Activated B cell treated with CpG ODN at 0.5 μM for 24 hours (primary cell): ENCODE results near the gene DNAJB11. TPM values are rescaled to one million over a fixed set of nuclear protein-coding genes. Genes with fewer than 3 reads are reported as not detected.
"Not testable (repeated sequence)": the region's sequence is repeated elsewhere in the genome, so short reads cannot be mapped to it uniquely, and the experiment has no call there.

Source experiments
- ATAC-seq: fragments of 200-7000 bp; cut with Tn5 transposase; one replicate; pipeline ENCODE4 v1.10.0; 2021; ENCODE audit warnings: low read depth, mild to moderate bottlenecking, moderate library complexity
- CTCF ChIA-PET: fragments of 350-600 bp; sonication (Branson Sonifier 250); formaldehyde crosslinking; loops from one replicate; lab custom pipeline; 2021; ENCODE audit warnings: antibody characterized with exemption; lab: Charles Lee
- POLR2A ChIA-PET: fragments of 350-600 bp; sonication (Branson Sonifier 250); formaldehyde crosslinking; loops from one replicate; lab custom pipeline; 2021; ENCODE audit warnings: antibody characterized with exemption; lab: Charles Lee
- DNase-seq: peaks from one replicate; pipeline ENCODE4 v3.0.0; 2022
- H3K27ac Mint-ChIP-seq: one replicate; pipeline ENCODE4 v1.8.0; 2020; ENCODE audit warnings: mixed read lengths
- H3K27me3 Mint-ChIP-seq: one replicate; pipeline ENCODE4 v1.8.0; 2021; ENCODE audit warnings: mixed read lengths
- H3K36me3 Mint-ChIP-seq: one replicate; pipeline ENCODE4 v1.8.0; 2021; ENCODE audit warnings: low read depth, mixed read lengths
- H3K4me1 Mint-ChIP-seq: one replicate; pipeline ENCODE4 v1.8.0; 2021; ENCODE audit warnings: mixed read lengths
- H3K4me3 Mint-ChIP-seq: one replicate; pipeline ENCODE4 v1.8.0; 2020; ENCODE audit warnings: mild to moderate bottlenecking, mixed read lengths
- H3K9me3 Mint-ChIP-seq: one replicate; pipeline ENCODE4 v1.8.0; 2020; ENCODE audit warnings: mixed read lengths
- CTCF ChIP-seq: fragments of 200-600 bp; IDR thresholded peaks from one replicate; pipeline ENCODE4 v1.8.0; 2022; ENCODE audit warnings: antibody characterized with exemption, mild to moderate bottlenecking
- intact Hi-C: fragments of 100-400 bp; cut with micrococcal nuclease; formaldehyde crosslinking; loops from one replicate; pipeline ENCODE4 v1.15.1; 2024
- total RNA-seq: library from RNA; stranded (reverse); gene quantifications from 2 replicates; pipeline ENCODE4 v1.2.3, GENCODE V29; 2022

DNAJB11 gene
- total RNA-seq, 1 donor from 2014 or later: 51.3 TPM

GRCh38 chr3:186567072-186567921 lies 3.2 kb upstream of the DNAJB11 start, which contains the start of gene TBCCD1:
Gene TBCCD1, minus strand, starts transcription at chr3:186567339. Its CDS starts 3,010 bp downstream, at chr3:186564329.
- CTCF ChIA-PET: interaction anchor here (1.2 to 1.6 kb wide), 3 partner anchors 27 to 624 kb away, joined by 7 to 8 read pairs (median 7); no protein-coding TSS in a partner anchor
- peak within 1 kb of the TSS; percentile 94 for H3K4me3 Mint-ChIP-seq

GRCh38 chr3:186569361-186569760 lies 1.2 kb upstream of the DNAJB11 start:
- not testable (repeated sequence) for DNase-seq, H3K9me3 Mint-ChIP-seq, ATAC-seq, H3K27me3 Mint-ChIP-seq
- Mint-ChIP-seq H3K27ac (peak overlapping the region; percentile 97), H3K4me1 (peaks cover 56% of the 10 kb centered on the region), H3K36me3 (peaks cover 39% of the 10 kb centered on the region), H3K4me3 (peak overlapping the region; percentile 94)
- intact Hi-C loops: loop anchor here (5.0 kb wide), 1 partner anchor 258 kb away; no protein-coding TSS in a partner anchor
- ChIA-PET POLR2A (interaction anchor here (0.7 to 6.1 kb wide), 6 partner anchors 36 to 1729 kb away, joined by 7 to 66 read pairs (median 16); partner anchors contain the start of genes EIF4A2 and TRA2B), CTCF (interaction anchor here (0.9 to 1.2 kb wide), 2 partner anchors 35 to 328 kb away, joined by 3 to 4 read pairs; no protein-coding TSS in a partner anchor)

More at GRCh38 chr3:186567072-186567921, 3.2 kb upstream of the DNAJB11 start, which contains the start of gene TBCCD1:
- ATAC-seq (peak; percentile 59), DNase-seq (peak; percentile 99)
- Mint-ChIP-seq H3K27ac (peak within 1 kb of the TSS; percentile 96), H3K36me3 (peaks cover 34% of the 10 kb centered on the region), H3K27me3 (no peaks in the 10 kb centered on the region), H3K9me3 (no peaks in the 10 kb centered on the region), H3K4me1 (peaks cover 63% of the 10 kb centered on the region)
- TF ChIP-seq CTCF: no peak
- intact Hi-C loops: loop anchor here (1.0 to 5.0 kb wide), 4 partner anchors 260 to 981 kb away; partner anchors contain the start of genes ETV5, SENP2 and TRA2B
- POLR2A ChIA-PET: interaction anchor here (0.7 to 6.1 kb wide), 13 partner anchors 10 to 1686 kb away, joined by 3 to 66 read pairs (median 5); partner anchors contain the start of genes EIF4A2 and TRA2B

GRCh38 chr3:186569779-186570095 lies 783 bp upstream of the DNAJB11 start:
- ATAC-seq (no peak), DNase-seq (no peak)
- POLR2A ChIA-PET: interaction anchor here (0.6 to 6.1 kb wide), 17 partner anchors 9 to 984 kb away, joined by 3 to 66 read pairs (median 6); partner anchors contain the start of genes DGKG, EIF4A2, SENP2 and TRA2B
- H3K9me3 Mint-ChIP-seq: no peaks in the 10 kb centered on the region
- H3K4me3 Mint-ChIP-seq: peak overlapping the region; percentile 94
- TF ChIP-seq CTCF: no peak
- intact Hi-C loops: loop anchor here (1.0 to 5.0 kb wide), 7 partner anchors 35 to 569 kb away; partner anchors contain the start of genes EIF4A2 and RPL39L
- no peaks in the 10 kb centered on the region for H3K27me3 Mint-ChIP-seq
- H3K36me3 Mint-ChIP-seq: peaks cover 42% of the 10 kb centered on the region
- peak overlapping the region; percentile 97 for H3K27ac Mint-ChIP-seq
- H3K4me1 Mint-ChIP-seq: peaks cover 56% of the 10 kb centered on the region
- CTCF ChIA-PET: interaction anchor here (0.9 to 1.6 kb wide), 7 partner anchors 29 to 632 kb away, joined by 3 to 6 read pairs (median 4); partner anchors contain the start of gene TRA2B

- peak overlapping the region; percentile 97 for H3K27ac Mint-ChIP-seq
- ChIA-PET CTCF (interaction anchor here (0.9 to 1.6 kb wide), 4 partner anchors 30 to 633 kb away, joined by 3 to 6 read pairs (median 3); partner anchors contain the start of gene TRA2B), POLR2A (interaction anchor here (0.6 to 6.1 kb wide), 13 partner anchors 10 to 985 kb away, joined by 3 to 66 read pairs (median 8); partner anchors contain the start of genes DGKG, EIF4A2, SENP2 and TRA2B)
- DNase-seq (no peak), ATAC-seq (no peak)
- intact Hi-C loops: loop anchor here (1.0 to 2.0 kb wide), 6 partner anchors 37 to 568 kb away; partner anchors contain the start of genes EIF4A2 and RPL39L
- TF ChIP-seq CTCF: no peak
- H3K4me3 Mint-ChIP-seq: peak overlapping the region; percentile 94
- H3K9me3 Mint-ChIP-seq: no peaks in the 10 kb centered on the region
- peaks cover 54% of the 10 kb centered on the region for H3K36me3 Mint-ChIP-seq
- peaks cover 53% of the 10 kb centered on the region for H3K4me1 Mint-ChIP-seq
- no peaks in the 10 kb centered on the region for H3K27me3 Mint-ChIP-seq
These were observed 572 bp downstream of the DNAJB11 start for GRCh38 chr3:186570941-186571643.

GRCh38 chr3:186571644-186572013 lies 1.1 kb downstream of the DNAJB11 start:
- ATAC-seq (no peak), DNase-seq (no peak)
- Mint-ChIP-seq H3K9me3 (no peaks in the 10 kb centered on the region), H3K4me3 (peak overlapping the region; percentile 94), H3K4me1 (peaks cover 48% of the 10 kb centered on the region), H3K36me3 (peaks cover 59% of the 10 kb centered on the region), H3K27ac (peak overlapping the region; percentile 97), H3K27me3 (no peaks in the 10 kb centered on the region)
- ChIA-PET CTCF (interaction anchor here (0.9 kb wide), 1 partner anchor 31 kb away, joined by 3 read pairs; no protein-coding TSS in a partner anchor), POLR2A (interaction anchor here (1.4 to 6.1 kb wide), 5 partner anchors 38 to 986 kb away, joined by 4 to 66 read pairs (median 16); partner anchors contain the start of genes EIF4A2, SENP2 and TRA2B)
- intact Hi-C loops: loop anchor here (2.0 kb wide), 2 partner anchors 45 to 567 kb away; partner anchors contain the start of gene RPL39L
- no peak for TF ChIP-seq CTCF
